HEK293 (cell line): ENCODE results near the gene VPREB3.

Experiments used
- CTCF ChIA-PET: fragments of 350-600 bp; formaldehyde crosslinking; extraction: SDS; loops from one replicate; lab custom pipeline; 2021; ENCODE audit warnings: antibody characterized with exemption; lab: Yijun Ruan, JAX
- POLR2A ChIA-PET: fragments of 300-600 bp; formaldehyde crosslinking; extraction: SDS; loops from one replicate; lab custom pipeline; 2020; ENCODE audit warnings: antibody characterized with exemption, inconsistent platforms; lab: Yijun Ruan, JAX
- H3K27ac ChIP-seq: fragments of 200-500 bp; sonication (Bioruptor generic); 2 replicates; pipeline ENCODE4 v1.5.1; 2014; ENCODE audit warnings: low read depth, low read length, control low read depth, inconsistent platforms; ENCODE audit errors: extremely low read depth
- H3K36me3 ChIP-seq, 2 experiments: fragments of 200-500 bp in 1 of 2; sonication (Bioruptor generic) in 1 of 2; 1 replicate in 1 of 2; 2 replicates in 1 of 2; pipeline ENCODE4 v1.5.1; 2014 to 2017; ENCODE audit warnings: inconsistent platforms in 2 of 2, low read length in 2 of 2; ENCODE audit not compliant: control insufficient read depth in 2 of 2, insufficient read depth in 1 of 2
- H3K4me1 ChIP-seq: fragments of 200-500 bp; sonication (Bioruptor generic); 2 replicates; pipeline ENCODE4 v1.5.1; 2014; ENCODE audit warnings: mild to moderate bottlenecking, low read length, inconsistent platforms; ENCODE audit not compliant: control insufficient read depth, insufficient read depth
- H3K4me3 ChIP-seq: 2 replicates; pipeline ENCODE4 v1.5.1; 2011; ENCODE audit warnings: low read depth, mild to moderate bottlenecking, control low read depth, low read length, moderate library complexity
- H3K9me3 ChIP-seq: fragments of 200-500 bp; sonication (Bioruptor generic); 2 replicates; pipeline ENCODE4 v1.5.1; 2014; ENCODE audit warnings: low read depth, low read length, inconsistent platforms; ENCODE audit not compliant: control insufficient read depth, insufficient read depth
- FEZF1 ChIP-seq: fragments of 450-650 bp; formaldehyde crosslinking; IDR thresholded peaks from 2 replicates; pipeline ENCODE4 v1.5.1; 2016; ENCODE audit warnings: missing biosample characterization, missing genetic modification characterization
- HOXC10 ChIP-seq: sonication (generic); formaldehyde crosslinking; IDR thresholded peaks from 2 replicates; pipeline ENCODE4 v1.8.1; 2023; ENCODE audit warnings: mild to moderate bottlenecking, missing genetic modification reagents
- HOXD13 ChIP-seq: sonication (generic); formaldehyde crosslinking; IDR thresholded peaks from 2 replicates; pipeline ENCODE4 v1.8.0; 2022; ENCODE audit warnings: missing genetic modification reagents, borderline replicate concordance
- KLF8 ChIP-seq: fragments of 450-650 bp; formaldehyde crosslinking; IDR thresholded peaks from 2 replicates; pipeline ENCODE4 v1.5.1; 2016; ENCODE audit warnings: missing biosample characterization, missing genetic modification characterization
- MYNN ChIP-seq: fragments of 450-650 bp; formaldehyde crosslinking; IDR thresholded peaks from 2 replicates; pipeline ENCODE4 v1.5.1; 2016; ENCODE audit warnings: missing biosample characterization, missing genetic modification characterization, borderline replicate concordance
- OSR2 ChIP-seq: fragments of 450-650 bp; formaldehyde crosslinking; IDR thresholded peaks from 2 replicates; pipeline ENCODE4 v1.5.1; 2016; ENCODE audit warnings: missing biosample characterization, missing genetic modification characterization
- YY2 ChIP-seq: fragments of 450-650 bp; formaldehyde crosslinking; IDR thresholded peaks from 2 replicates; pipeline ENCODE4 v1.5.1; 2016; ENCODE audit warnings: missing biosample characterization, missing genetic modification characterization
- ZBTB49 ChIP-seq: fragments of 450-650 bp; formaldehyde crosslinking; IDR thresholded peaks from 2 replicates; pipeline ENCODE4 v1.5.1; 2016; ENCODE audit warnings: missing biosample characterization, missing genetic modification characterization, low read depth
- ZFP37 ChIP-seq: fragments of 450-650 bp; formaldehyde crosslinking; IDR thresholded peaks from 2 replicates; pipeline ENCODE4 v1.5.1; 2016; ENCODE audit warnings: missing biosample characterization, missing genetic modification characterization
- ZNF23 ChIP-seq: fragments of 450-650 bp; formaldehyde crosslinking; IDR thresholded peaks from 2 replicates; pipeline ENCODE4 v1.5.1; 2016; ENCODE audit warnings: missing biosample characterization, missing genetic modification characterization, borderline replicate concordance
- ZNF341 ChIP-seq: fragments of 450-650 bp; formaldehyde crosslinking; IDR thresholded peaks from 2 replicates; pipeline ENCODE4; 2016; ENCODE audit warnings: low read depth, missing biosample characterization, missing genetic modification characterization
- ZNF362 ChIP-seq: fragments of 450-650 bp; formaldehyde crosslinking; IDR thresholded peaks from 2 replicates; pipeline ENCODE4 v1.5.1; 2016; ENCODE audit warnings: missing biosample characterization, missing genetic modification characterization
- ZNF423 ChIP-seq: fragments of 450-650 bp; formaldehyde crosslinking; IDR thresholded peaks from 2 replicates; pipeline ENCODE4 v1.5.1; 2016; ENCODE audit warnings: missing biosample characterization, missing genetic modification characterization
- ZNF48 ChIP-seq: fragments of 450-650 bp; formaldehyde crosslinking; IDR thresholded peaks from 2 replicates; pipeline ENCODE4 v1.5.1; 2016; ENCODE audit warnings: missing biosample characterization, missing genetic modification characterization
- ZNF560 ChIP-seq: fragments of 450-650 bp; formaldehyde crosslinking; IDR thresholded peaks from 2 replicates; pipeline ENCODE4 v1.5.1; 2017; ENCODE audit warnings: missing biosample characterization, missing genetic modification characterization, borderline replicate concordance
- ZNF626 ChIP-seq: fragments of 450-650 bp; sonication (Bioruptor Pico); formaldehyde crosslinking; IDR thresholded peaks from 2 replicates; pipeline ENCODE4 v1.5.1; 2018; ENCODE audit warnings: missing biosample characterization, missing genetic modification characterization, inconsistent platforms
- ZNF658 ChIP-seq: fragments of 450-650 bp; formaldehyde crosslinking; IDR thresholded peaks from 2 replicates; pipeline ENCODE4; 2016; ENCODE audit warnings: missing biosample characterization, missing genetic modification characterization
- ZNF768 ChIP-seq: fragments of 450-650 bp; formaldehyde crosslinking; IDR thresholded peaks from 2 replicates; pipeline ENCODE4 v1.5.1; 2018; ENCODE audit warnings: missing biosample characterization, mild to moderate bottlenecking, missing genetic modification characterization
- ZNF776 ChIP-seq: fragments of 450-650 bp; formaldehyde crosslinking; IDR thresholded peaks from 2 replicates; pipeline ENCODE4 v1.5.0; 2017; ENCODE audit warnings: missing biosample characterization, missing genetic modification characterization, borderline replicate concordance
- ZSCAN30 ChIP-seq: fragments of 450-650 bp; IDR thresholded peaks from 2 replicates; pipeline ENCODE4 v1.5.1; 2018; ENCODE audit warnings: missing biosample characterization, mild to moderate bottlenecking, missing genetic modification characterization, moderate library complexity
- ZSCAN5A ChIP-seq: fragments of 450-650 bp; formaldehyde crosslinking; IDR thresholded peaks from 2 replicates; pipeline ENCODE4 v1.5.1; 2016; ENCODE audit warnings: missing biosample characterization, missing genetic modification characterization
- TF ChIP-seq, protein P1 (sequence below): fragments of 450-650 bp; formaldehyde crosslinking; IDR thresholded peaks from 2 replicates; pipeline ENCODE4 v1.5.1; 2016; ENCODE audit warnings: missing biosample characterization, missing genetic modification characterization

VPREB3 gene

GRCh38 chr22:23704829-23705228, 49.4 kb downstream of the VPREB3 start:
- no peak overlapping the region for H3K4me3 ChIP-seq
- H3K4me1 ChIP-seq: no peaks in the 10 kb centered on the region
- POLR2A ChIA-PET: no interaction called here
- CTCF ChIA-PET: no interaction called here
- peaks cover 42 to 98% of the 10 kb centered on the region in 2 experiments for H3K36me3 ChIP-seq
- TF ChIP-seq HOXC10 (no peak), YY2 (tag by site-specific recombination) (no peak), ZNF658 (tag by site-specific recombination) (no peak), KLF8 (no peak), ZNF423 (no peak), ZNF560 (tag by site-specific recombination) (no peak)
- TF ChIP-seq, protein P1, sequence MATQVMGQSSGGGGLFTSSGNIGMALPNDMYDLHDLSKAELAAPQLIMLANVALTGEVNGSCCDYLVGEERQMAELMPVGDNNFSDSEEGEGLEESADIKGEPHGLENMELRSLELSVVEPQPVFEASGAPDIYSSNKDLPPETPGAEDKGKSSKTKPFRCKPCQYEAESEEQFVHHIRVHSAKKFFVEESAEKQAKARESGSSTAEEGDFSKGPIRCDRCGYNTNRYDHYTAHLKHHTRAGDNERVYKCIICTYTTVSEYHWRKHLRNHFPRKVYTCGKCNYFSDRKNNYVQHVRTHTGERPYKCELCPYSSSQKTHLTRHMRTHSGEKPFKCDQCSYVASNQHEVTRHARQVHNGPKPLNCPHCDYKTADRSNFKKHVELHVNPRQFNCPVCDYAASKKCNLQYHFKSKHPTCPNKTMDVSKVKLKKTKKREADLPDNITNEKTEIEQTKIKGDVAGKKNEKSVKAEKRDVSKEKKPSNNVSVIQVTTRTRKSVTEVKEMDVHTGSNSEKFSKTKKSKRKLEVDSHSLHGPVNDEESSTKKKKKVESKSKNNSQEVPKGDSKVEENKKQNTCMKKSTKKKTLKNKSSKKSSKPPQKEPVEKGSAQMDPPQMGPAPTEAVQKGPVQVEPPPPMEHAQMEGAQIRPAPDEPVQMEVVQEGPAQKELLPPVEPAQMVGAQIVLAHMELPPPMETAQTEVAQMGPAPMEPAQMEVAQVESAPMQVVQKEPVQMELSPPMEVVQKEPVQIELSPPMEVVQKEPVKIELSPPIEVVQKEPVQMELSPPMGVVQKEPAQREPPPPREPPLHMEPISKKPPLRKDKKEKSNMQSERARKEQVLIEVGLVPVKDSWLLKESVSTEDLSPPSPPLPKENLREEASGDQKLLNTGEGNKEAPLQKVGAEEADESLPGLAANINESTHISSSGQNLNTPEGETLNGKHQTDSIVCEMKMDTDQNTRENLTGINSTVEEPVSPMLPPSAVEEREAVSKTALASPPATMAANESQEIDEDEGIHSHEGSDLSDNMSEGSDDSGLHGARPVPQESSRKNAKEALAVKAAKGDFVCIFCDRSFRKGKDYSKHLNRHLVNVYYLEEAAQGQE: no peak
- no peaks in the 10 kb centered on the region for H3K9me3 ChIP-seq
- H3K27ac ChIP-seq: no peak overlapping the region

- H3K4me3 ChIP-seq: no peak overlapping the region
- no peak for TF ChIP-seq ZNF776
- no peak for TF ChIP-seq ZFP37 (tag by site-specific recombination)
- TF ChIP-seq ZNF626 (tag by site-specific recombination): no peak
- no peak for TF ChIP-seq ZNF768 (tag by site-specific recombination)
- TF ChIP-seq ZSCAN30 (tag by site-specific recombination): no peak
- no peak for TF ChIP-seq ZNF48 (tag by site-specific recombination)
- TF ChIP-seq ZNF341 (tag by site-specific recombination): no peak
- TF ChIP-seq ZNF362 (tag by site-specific recombination): no peak
- TF ChIP-seq ZNF23 (tag by site-specific recombination): no peak
- no peak for TF ChIP-seq ZBTB49 (tag by site-specific recombination)
- TF ChIP-seq OSR2 (tag by site-specific recombination): no peak
- TF ChIP-seq ZNF423: no peak
- no peak for TF ChIP-seq MYNN
- TF ChIP-seq ZNF560 (tag by site-specific recombination): no peak
- TF ChIP-seq FEZF1 (tag by site-specific recombination): no peak
- TF ChIP-seq YY2 (tag by site-specific recombination): no peak
- TF ChIP-seq HOXD13: no peak
- no peak for TF ChIP-seq ZSCAN5A (tag by site-specific recombination)
- TF ChIP-seq, all 188 proteins: peak for 0
- H3K4me1 ChIP-seq: no peaks in the 10 kb centered on the region
- POLR2A ChIA-PET: interaction anchor here (1.2 kb wide), 1 partner anchor 15 kb away, joined by 3 read pairs; no protein-coding TSS in a partner anchor
- no peak overlapping the region for H3K27ac ChIP-seq
- peaks cover 45 to 98% of the 10 kb centered on the region in 2 experiments for H3K36me3 ChIP-seq
- CTCF ChIA-PET: no interaction called here
- H3K9me3 ChIP-seq: no peaks in the 10 kb centered on the region
Observed at GRCh38 chr22:23704062-23704461, 50.2 kb downstream of the VPREB3 start.
